Activated T-helper 17 cell treated with anti-CD3 and anti-CD28 coated beads, Interleukin-2, amount 50 U/mL, for 72 hours (primary cell): ENCODE data around the gene RPL10A. TPM values are rescaled to one million over a fixed set of nuclear protein-coding genes. Genes with fewer than 3 reads are reported as not detected.
"Not testable (repeated sequence)": the region's sequence is repeated elsewhere in the genome, so short reads cannot be mapped to it uniquely, and the experiment has no call there.

Source experiments
- ATAC-seq: fragments of 150-1000 bp; cut with Tn5 transposase; replicated peaks from 2 replicates; pipeline ENCODE4 v1.10.0; 2021; ENCODE audit warnings: mild to moderate bottlenecking, moderate library complexity
- H3K27ac Mint-ChIP-seq: one replicate; pipeline ENCODE4 v1.8.0; 2022; ENCODE audit warnings: mixed read lengths
- H3K27me3 Mint-ChIP-seq: one replicate; pipeline ENCODE4 v1.8.0; 2022; ENCODE audit warnings: mixed read lengths
- H3K36me3 Mint-ChIP-seq: one replicate; pipeline ENCODE4 v1.8.0; 2022; ENCODE audit warnings: low read depth, mild to moderate bottlenecking, mixed read lengths
- H3K4me1 Mint-ChIP-seq: one replicate; pipeline ENCODE4 v1.8.0; 2022; ENCODE audit warnings: mixed read lengths
- H3K4me3 Mint-ChIP-seq: one replicate; pipeline ENCODE4 v1.8.0; 2022; ENCODE audit warnings: mild to moderate bottlenecking, mixed read lengths
- H3K9me3 Mint-ChIP-seq: one replicate; pipeline ENCODE4 v1.8.0; 2022; ENCODE audit warnings: mixed read lengths
- total RNA-seq, 2 donors: library from RNA; stranded (reverse); gene quantifications; one replicate each; pipeline ENCODE4 v1.2.3, GENCODE V29; 2022

The RPL10A gene
- 1,000 to 10,000 TPM; 1,667 to 1,900 TPM for total RNA-seq

DNA sequence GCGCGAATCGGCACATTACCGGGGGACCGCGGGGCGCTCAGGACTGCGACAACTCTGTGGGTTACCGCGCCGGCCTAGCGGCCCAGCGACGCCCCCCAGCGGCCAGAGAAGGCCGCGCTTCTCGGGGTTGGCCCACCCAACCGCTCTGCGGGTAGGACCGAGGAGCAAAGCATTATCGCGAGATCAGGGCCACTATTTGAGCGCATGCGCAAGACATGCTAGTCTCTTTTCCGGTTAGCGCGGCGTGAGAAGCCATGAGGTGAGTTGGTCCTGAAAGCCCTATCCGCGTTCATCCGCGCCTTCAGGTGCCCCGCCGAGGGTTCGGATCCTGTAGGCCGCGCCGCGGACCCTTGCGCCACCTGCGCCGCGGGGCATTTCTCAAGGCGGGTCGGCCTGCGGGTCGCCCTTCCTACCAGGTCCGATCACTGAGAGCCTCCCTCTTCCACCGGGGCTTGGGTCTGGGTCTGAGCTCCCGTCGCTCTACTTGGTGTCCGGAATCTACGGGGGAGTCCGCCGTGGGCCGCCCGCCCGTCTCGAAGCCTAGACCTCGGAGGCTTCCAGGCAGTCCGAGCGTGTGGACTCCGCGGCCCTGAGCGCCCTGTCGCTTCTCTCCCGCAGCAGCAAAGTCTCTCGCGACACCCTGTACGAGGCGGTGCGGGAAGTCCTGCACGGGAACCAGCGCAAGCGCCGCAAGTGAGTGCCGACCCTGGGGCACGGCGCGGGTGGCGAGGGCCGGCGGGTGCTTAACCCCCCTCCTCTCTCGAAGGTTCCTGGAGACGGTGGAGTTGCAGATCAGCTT, at the start of gene RPL10A:
TSS of gene RPL10A (plus strand) at position 221 of the 799 bp plus-strand sequence. CDS start at position 255, 34 bp downstream.
- H3K4me3 Mint-ChIP-seq, result peak within 1 kb of the TSS; percentile 99
- peaks cover 90% of the 10 kb centered on the region for H3K36me3 Mint-ChIP-seq
- H3K4me1 Mint-ChIP-seq, result peaks cover 17% of the 10 kb centered on the region

DNA sequence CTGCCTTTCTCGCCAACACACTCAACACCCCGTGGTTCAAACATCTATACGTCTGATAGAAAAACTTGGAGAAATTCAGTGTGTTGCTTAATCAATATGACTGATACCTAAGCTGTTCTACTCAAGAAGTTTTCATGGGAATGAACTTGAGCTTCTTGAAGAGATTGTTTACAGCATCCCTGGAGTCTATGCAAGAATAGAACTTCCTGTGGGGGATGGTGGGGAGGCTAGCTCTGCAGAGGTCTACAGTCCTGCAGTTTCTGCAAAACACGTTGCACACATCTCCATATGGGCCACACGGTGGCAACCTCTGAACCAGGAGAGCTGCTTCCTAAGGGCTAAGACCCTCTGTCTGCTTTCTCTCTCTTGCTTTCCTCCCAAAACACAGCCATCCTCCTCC, 48.8 kb upstream of the RPL10A start:
- Mint-ChIP-seq H3K4me3 (no peak overlapping the region), H3K27me3 (no peaks in the 10 kb centered on the region), H3K4me1 (peaks cover 11% of the 10 kb centered on the region), H3K9me3 (no peaks in the 10 kb centered on the region), H3K27ac (peak overlapping the region; percentile 62), H3K36me3 (peaks cover 71% of the 10 kb centered on the region)
- ATAC-seq, result no peak

More for the DNA sequence above, at the start of gene RPL10A:
- peak; percentile 93 for ATAC-seq
- peak within 1 kb of the TSS; percentile 98 for H3K27ac Mint-ChIP-seq
- H3K9me3 Mint-ChIP-seq, result no peaks in the 10 kb centered on the region
- H3K27me3 Mint-ChIP-seq, result no peaks in the 10 kb centered on the region

DNA sequence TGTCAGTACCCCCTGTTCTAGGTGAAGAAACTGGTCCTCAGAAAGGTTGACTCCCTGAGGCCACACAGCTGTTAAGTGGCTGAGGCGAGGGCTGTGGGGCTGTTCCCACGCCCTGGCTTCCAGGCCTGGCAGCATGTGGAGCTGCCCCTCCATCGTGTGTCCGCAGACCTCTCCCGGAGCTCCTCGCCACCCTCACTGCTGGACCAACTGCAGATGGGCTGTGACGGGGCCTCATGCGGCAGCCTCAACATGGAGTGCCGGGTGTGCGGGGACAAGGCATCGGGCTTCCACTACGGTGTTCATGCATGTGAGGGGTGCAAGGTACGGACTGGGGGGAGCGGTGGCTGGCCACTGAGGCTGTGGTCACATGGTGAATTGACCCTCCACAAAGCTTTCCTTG, 48.2 kb upstream of the RPL10A start:
- H3K9me3 Mint-ChIP-seq, result no peaks in the 10 kb centered on the region
- H3K4me3 Mint-ChIP-seq, result no peak overlapping the region
- peaks cover 75% of the 10 kb centered on the region for H3K36me3 Mint-ChIP-seq
- no peak overlapping the region for H3K27ac Mint-ChIP-seq
- peaks cover 6% of the 10 kb centered on the region for H3K4me1 Mint-ChIP-seq
- H3K27me3 Mint-ChIP-seq, result no peaks in the 10 kb centered on the region
- ATAC-seq, result no peak

DNA sequence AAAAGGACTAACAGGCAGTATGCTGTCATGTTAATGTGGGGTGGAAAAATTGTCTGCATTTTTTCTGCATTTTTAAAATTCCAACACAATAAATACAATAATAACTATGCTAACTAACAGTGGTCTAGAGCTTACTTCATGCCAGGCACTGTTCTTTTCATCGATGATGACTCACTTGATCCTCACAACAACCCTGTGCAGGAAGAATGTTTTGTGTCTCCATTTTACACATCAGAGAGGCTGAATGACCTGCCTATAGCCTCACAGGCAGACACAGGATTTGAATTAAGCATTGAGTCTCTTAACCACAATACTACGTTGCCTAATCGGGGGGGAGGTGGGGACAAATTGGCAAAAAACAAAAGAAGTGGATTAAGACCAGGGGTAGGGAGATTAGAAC, 42.9 kb upstream of the RPL10A start:
- H3K4me1 Mint-ChIP-seq, result no peaks in the 10 kb centered on the region
- H3K27ac Mint-ChIP-seq, result no peak overlapping the region
- H3K9me3 Mint-ChIP-seq, result peaks cover 4% of the 10 kb centered on the region
- H3K36me3 Mint-ChIP-seq, result peaks cover 69% of the 10 kb centered on the region
- no peak for ATAC-seq
- H3K27me3 Mint-ChIP-seq, result no peaks in the 10 kb centered on the region
- H3K4me3 Mint-ChIP-seq, result no peak overlapping the region

DNA sequence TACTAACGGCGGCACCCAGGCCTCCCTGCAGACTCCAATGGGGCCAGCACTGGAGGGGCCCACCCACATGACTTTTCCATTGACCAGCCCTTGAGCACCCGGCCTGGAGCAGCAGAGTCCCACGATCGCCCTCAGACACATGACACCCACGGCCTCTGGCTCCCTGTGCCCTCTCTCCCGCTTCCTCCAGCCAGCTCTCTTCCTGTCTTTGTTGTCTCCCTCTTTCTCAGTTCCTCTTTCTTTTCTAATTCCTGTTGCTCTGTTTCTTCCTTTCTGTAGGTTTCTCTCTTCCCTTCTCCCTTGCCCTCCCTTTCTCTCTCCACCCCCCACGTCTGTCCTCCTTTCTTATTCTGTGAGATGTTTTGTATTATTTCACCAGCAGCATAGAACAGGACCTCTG, 42.1 kb upstream of the RPL10A start:
- H3K4me3 Mint-ChIP-seq, result no peak overlapping the region
- H3K4me1 Mint-ChIP-seq, result no peaks in the 10 kb centered on the region
- H3K36me3 Mint-ChIP-seq, result peaks cover 63% of the 10 kb centered on the region
- H3K9me3 Mint-ChIP-seq, result peaks cover 4% of the 10 kb centered on the region
- peak overlapping the region; percentile 24 for H3K27ac Mint-ChIP-seq
- no peak for ATAC-seq
- H3K27me3 Mint-ChIP-seq, result no peaks in the 10 kb centered on the region

DNA sequence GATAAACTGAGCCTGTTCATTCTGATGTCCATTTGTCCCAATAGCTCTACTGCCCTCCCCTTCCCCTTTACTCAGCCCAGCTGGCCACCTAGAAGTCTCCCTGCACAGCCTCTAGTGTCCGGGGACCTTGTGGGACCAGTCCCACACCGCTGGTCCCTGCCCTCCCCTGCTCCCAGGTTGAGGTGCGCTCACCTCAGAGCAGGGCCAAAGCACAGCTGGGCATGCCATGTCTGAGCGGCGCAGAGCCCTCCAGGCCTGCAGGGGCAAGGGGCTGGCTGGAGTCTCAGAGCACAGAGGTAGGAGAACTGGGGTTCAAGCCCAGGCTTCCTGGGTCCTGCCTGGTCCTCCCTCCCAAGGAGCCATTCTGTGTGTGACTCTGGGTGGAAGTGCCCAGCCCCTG, 40.8 kb upstream of the RPL10A start:
- Mint-ChIP-seq H3K27me3 (no peaks in the 10 kb centered on the region), H3K9me3 (peaks cover 4% of the 10 kb centered on the region), H3K27ac (no peak overlapping the region), H3K36me3 (peaks cover 50% of the 10 kb centered on the region), H3K4me3 (no peak overlapping the region), H3K4me1 (no peaks in the 10 kb centered on the region)
- no peak for ATAC-seq

DNA sequence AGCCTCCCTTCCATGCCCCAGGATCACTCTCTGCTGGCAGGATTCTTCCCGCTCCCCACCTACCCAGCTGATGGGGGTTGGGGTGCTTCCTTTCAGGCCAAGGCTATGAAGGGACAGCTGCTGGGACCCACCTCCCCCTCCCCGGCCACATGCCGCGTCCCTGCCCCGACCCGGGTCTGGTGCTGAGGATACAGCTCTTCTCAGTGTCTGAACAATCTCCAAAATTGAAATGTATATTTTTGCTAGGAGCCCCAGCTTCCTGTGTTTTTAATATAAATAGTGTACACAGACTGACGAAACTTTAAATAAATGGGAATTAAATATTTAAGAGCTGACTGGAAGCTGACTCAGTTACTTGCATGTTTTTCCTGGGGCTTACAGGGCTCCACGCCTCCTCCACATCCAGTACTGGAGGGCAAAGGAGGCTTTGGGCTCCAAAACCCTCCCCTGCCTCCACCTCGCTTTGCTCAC, 40.3 kb upstream of the RPL10A start:
- peaks cover 46% of the 10 kb centered on the region for H3K36me3 Mint-ChIP-seq
- peaks cover 4% of the 10 kb centered on the region for H3K9me3 Mint-ChIP-seq
- no peaks in the 10 kb centered on the region for H3K4me1 Mint-ChIP-seq
- no peak overlapping the region for H3K4me3 Mint-ChIP-seq
- no peak overlapping the region for H3K27ac Mint-ChIP-seq
- no peak for ATAC-seq
- no peaks in the 10 kb centered on the region for H3K27me3 Mint-ChIP-seq

DNA sequence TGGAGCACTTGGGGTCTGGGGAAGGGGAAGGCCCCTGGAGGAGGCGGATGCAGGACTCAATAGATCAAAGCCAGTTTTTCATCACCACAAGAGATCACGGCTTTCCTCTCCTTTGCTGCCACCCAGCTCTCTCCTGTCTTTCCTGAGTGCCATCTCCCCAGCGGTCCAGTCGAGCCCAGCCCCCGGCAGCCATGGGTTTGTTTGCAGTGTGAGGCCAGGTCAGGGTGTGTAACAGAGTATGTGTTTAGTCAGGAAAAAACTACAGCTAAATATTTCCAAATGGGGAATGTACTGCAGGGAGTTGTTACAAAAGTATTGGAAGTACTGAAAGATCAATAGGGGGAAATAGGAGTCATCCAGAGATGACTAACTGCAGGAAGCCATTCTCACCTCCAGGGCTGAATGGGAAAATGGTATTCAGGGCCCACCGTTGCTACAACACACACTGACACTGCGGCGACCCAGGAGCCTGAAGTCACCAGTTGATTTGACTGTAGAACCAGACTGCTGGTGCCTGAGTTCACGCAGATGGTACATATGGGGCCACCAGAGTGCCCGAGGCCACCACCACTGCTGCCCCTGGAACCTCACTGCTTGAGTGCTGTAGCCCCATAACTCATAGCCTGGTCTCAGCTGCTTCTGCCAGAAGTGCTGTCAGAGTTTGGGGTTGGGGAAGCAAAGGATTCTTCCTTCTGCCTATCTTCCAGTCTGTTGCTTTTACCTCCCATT, 39.6 kb upstream of the RPL10A start:
- H3K36me3 Mint-ChIP-seq, result peaks cover 41% of the 10 kb centered on the region
- no peaks in the 10 kb centered on the region for H3K4me1 Mint-ChIP-seq
- no peak overlapping the region for H3K27ac Mint-ChIP-seq
- ATAC-seq, result no peak
- no peak overlapping the region for H3K4me3 Mint-ChIP-seq
- no peaks in the 10 kb centered on the region for H3K27me3 Mint-ChIP-seq
- peaks cover 4% of the 10 kb centered on the region for H3K9me3 Mint-ChIP-seq

DNA sequence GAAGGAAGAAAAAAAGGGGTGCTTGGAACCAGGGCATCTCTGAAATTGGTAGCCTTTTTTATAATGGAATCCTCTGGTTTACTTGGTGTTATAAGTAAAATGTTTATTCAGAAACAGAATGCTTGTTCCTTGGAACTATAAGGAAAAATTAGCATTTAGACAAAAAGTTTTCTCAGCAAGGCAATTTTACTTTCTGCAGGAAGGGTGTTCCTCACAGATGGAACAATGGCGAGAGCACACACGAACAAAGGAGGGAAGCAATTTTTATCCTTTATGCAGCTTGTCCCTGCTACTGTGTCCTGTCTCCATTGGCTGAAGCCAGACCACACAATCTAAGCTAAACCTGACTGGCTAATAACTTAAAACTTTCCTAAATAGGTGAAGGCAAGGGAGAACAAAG, 38.7 kb upstream of the RPL10A start:
- Mint-ChIP-seq H3K4me1 (no peaks in the 10 kb centered on the region), H3K27ac (no peak overlapping the region), H3K36me3 (peaks cover 32% of the 10 kb centered on the region), H3K4me3 (no peak overlapping the region), H3K9me3 (peaks cover 4% of the 10 kb centered on the region), H3K27me3 (no peaks in the 10 kb centered on the region)
- ATAC-seq, result no peak

DNA sequence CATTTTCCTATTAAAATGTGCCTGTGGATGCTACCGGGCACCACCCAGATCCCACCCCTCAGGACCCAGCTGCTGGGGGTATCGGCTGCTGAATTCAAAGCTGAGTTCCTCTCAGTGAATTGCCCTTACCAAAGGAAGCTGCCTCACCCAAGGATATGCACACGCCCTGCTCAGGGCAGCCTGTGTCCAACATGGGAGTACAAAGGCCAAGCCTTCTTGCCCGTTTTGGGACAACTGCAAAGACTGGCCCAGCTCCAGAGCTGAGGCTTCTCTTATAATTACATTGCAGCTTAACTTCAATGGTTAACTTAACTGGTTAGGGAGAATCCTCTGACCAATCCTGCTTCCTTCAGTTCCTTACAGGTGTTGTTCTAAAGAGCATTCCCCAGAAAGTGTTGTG, 35.9 kb upstream of the RPL10A start:
- ATAC-seq, result no peak
- H3K4me1 Mint-ChIP-seq, result no peaks in the 10 kb centered on the region
- H3K27ac Mint-ChIP-seq, result no peak overlapping the region
- no peaks in the 10 kb centered on the region for H3K27me3 Mint-ChIP-seq
- H3K36me3 Mint-ChIP-seq, result peaks cover 9% of the 10 kb centered on the region
- H3K4me3 Mint-ChIP-seq, result no peak overlapping the region
- H3K9me3 Mint-ChIP-seq, result peaks cover 4% of the 10 kb centered on the region

DNA sequence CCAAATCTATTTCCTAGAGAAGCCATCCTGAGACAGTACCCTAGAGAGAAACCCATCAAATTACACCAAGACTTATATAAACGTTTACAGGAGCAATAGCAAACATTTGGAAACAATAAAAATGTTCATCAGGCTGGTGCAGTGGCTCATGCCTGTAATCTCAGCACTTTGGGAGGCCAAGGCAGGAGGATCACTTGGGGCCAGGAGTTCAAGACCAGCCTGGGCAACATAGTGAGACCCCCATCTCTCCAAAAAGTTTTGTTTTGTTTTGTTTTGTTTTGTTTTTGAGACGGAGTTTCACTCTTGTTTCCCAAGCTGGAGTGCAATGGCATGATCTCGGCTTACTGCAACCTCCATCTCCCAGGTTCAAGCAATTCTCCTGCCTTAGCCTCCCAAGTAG, 35.5 kb upstream of the RPL10A start:
- not testable (repeated sequence) for H3K4me1 Mint-ChIP-seq, ATAC-seq, H3K4me3 Mint-ChIP-seq, H3K27ac Mint-ChIP-seq, H3K36me3 Mint-ChIP-seq, H3K27me3 Mint-ChIP-seq, H3K9me3 Mint-ChIP-seq

DNA sequence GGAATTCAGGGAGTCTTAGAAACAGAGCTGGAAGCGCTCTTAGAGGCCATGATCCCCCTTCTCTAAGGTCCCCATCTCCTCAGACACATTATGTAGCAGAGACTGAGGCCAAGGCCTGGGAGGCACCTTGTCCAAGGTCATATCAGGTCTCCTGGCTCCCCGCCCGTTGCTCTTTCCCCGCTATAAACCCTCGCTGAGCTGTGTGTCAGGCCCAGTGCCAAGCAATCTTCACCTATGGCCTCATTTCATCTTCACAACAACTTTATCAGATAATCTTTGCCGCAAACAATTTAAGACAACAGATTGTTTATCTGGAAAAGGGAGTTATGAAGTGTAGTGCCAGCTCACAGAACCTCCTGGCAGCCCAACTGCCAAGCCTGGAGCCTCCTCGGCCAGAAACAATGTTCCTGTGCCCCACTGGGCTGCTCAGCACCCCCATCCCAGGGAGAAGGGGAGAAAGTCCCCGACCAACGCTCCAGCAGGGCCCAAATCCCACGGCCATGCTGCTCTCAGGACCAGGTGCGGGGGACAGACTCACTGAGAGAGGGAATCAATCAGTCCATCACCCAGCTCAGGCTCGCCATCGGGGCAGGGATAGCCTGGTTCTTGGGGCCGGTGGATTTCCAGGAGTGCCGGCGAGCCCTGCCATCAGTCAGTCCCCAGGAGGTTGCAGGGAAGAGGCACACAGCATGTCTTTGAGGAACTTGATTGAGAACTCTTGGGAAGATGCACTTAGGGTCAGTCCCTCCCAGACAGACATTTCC, 32.9 kb upstream of the RPL10A start:
- Mint-ChIP-seq H3K27me3 (no peaks in the 10 kb centered on the region), H3K27ac (no peak overlapping the region)

DNA sequence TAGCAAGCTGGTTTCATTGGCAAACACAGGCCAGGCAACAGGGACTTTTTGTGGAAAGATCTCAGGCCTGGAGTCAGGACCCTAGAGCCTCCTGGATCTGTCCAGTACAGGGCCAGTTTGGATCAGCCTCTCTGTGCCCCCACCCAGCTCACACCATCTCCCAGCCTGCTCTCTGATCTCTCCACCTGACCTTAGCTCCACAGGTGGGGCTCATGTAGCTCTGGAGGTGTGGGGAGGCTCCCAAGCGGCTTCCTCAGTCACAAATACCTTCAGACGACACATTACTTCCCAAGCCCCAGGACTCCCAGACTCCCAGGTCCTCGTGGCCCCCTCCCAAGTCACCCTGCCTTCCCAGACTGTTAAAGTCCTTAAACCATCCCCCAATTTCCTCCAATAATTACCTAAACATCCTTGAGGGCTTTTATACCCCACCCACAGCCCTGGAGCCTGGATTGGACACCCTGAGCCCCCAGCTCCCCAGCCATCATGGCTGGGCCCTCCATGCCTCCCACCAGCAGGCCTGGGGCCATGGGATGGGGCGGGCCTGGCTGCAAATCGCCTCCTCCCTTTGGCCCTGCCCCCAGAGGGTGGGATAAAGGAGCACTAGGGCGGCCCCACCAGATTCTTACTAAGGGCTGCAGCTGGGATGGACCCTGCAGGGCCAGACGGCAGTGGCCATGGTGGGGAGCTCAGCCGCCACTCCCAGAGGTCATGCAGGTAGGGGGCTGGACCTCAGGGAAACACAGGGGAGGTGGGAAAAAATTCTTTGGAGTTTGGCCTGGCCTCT, 31.9 kb upstream of the RPL10A start:
- ATAC-seq, result no peak
- Mint-ChIP-seq H3K36me3 (no peaks in the 10 kb centered on the region), H3K27me3 (no peaks in the 10 kb centered on the region), H3K4me1 (no peaks in the 10 kb centered on the region), H3K4me3 (no peak overlapping the region), H3K9me3 (no peaks in the 10 kb centered on the region), H3K27ac (no peak overlapping the region)

More for the DNA sequence above, 32.9 kb upstream of the RPL10A start:
- Mint-ChIP-seq H3K4me1 (no peaks in the 10 kb centered on the region), H3K4me3 (no peak overlapping the region), H3K36me3 (no peaks in the 10 kb centered on the region), H3K9me3 (no peaks in the 10 kb centered on the region)
- ATAC-seq, result no peak
